ENCODE results near the gene ATXN10. TPM values are rescaled to one million over a fixed set of nuclear protein-coding genes. Genes with fewer than 3 reads are reported as not detected.

Gene ATXN10
- total and polyA plus RNA-seq, 10 of the 15 experiments (the other 5 are each of a cell fraction or from before 2014, with no cell fraction given): 29.2 to 249 (median 146) TPM

DNA sequence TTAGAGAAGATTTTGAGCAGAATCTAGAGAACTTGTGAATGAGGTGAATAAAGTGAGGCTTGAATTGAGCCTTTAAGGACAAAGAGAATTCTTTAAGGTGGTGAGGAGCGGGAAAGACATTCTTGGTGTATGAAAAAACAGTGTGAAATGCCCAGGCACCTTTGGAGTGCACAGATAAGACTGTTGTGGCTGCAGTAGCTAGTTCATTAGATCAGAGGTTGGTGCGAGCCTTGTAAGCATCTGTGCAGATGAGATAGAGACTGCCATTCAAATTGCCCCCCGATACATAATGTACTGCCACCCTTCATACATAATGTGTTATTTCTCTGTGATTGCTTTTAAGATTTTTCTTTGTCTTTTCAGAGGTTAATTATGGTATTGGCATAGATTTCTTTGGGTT lies 31.3 kb downstream of the ATXN10 start:
- Histone ChIP-seq H3K27ac (ENCODE audit: control insufficient read depth, insufficient read depth) (no peak overlapping the region), H3K9me3 (replicated peaks; ENCODE audit: control insufficient read depth, insufficient read depth, low read length) (no peaks in the 10 kb centered on the region), H4K20me1 (ENCODE audit: control insufficient read depth, insufficient read depth) (no peaks in the 10 kb centered on the region; the same call in 1 of the 2 replicates), H2AFZ (ENCODE audit: control insufficient read depth, low read depth, low read length) (no peak overlapping the region), H3K27me3 (replicated peaks in 1 of 2; ENCODE audit: control insufficient read depth in 2 of 2, insufficient read depth in 2 of 2, low read length in 1 of 2) (no peaks in the 10 kb centered on the region), H3K79me2 (ENCODE audit: control insufficient read depth, insufficient read depth, low read length) (peaks cover under 1% of the 10 kb centered on the region), H3K36me3 (ENCODE audit: control insufficient read depth in 2 of 2, insufficient read depth in 2 of 2, low read length in 1 of 2) (peaks cover 4 to 7% of the 10 kb centered on the region in 2 experiments; a peak in 3 of 4 replicates), H3K9ac (ENCODE audit: control insufficient read depth, insufficient read depth, low read length) (no peak overlapping the region), H3K4me1 (ENCODE audit: control insufficient read depth, insufficient read depth, low read length) (no peaks in the 10 kb centered on the region), H3K4me3 (no peak overlapping the region), H3K4me2 (ENCODE audit: control insufficient read depth, insufficient read depth) (no peak overlapping the region)
- ATAC-seq: no peak
- DNase-seq (ENCODE audit: low read depth, low spot score): no peak
- in situ Hi-C loops (cut with MboI): no loop called here
- TF ChIP-seq REST (IDR thresholded peaks at IDR 0.05; ENCODE audit: low read depth, low read length): no peak
- TF ChIP-seq PAX8 (IDR thresholded peaks at IDR 0.05): no peak
- TF ChIP-seq KDM1A (IDR thresholded peaks at IDR 0.05; ENCODE audit: borderline replicate concordance): no peak
- no peak for TF ChIP-seq NRF1 (conservative IDR thresholded peaks at IDR 0.05; ENCODE audit: low read depth, low read length)
- intact Hi-C loops (cut with micrococcal nuclease; ENCODE audit: unreplicated experiment): no loop called here
- BruUV-seq (replicated peaks): no TSS peak
- ChIA-PET SMC1A (ENCODE audit: uncharacterized antibody, unreplicated experiment) (no interaction called here), RAD21 (ENCODE audit: unreplicated experiment) (no interaction called here), CTCF (no interaction called here), POLR2A (no interaction called here)
- 94% methylated on average over 3 of the region's 3 CpGs for WGBS (ENCODE audit: insufficient coverage, insufficient replicate concordance, low lambda C conversion rate, missing lambda C conversion rate)
- no peak for FAIRE-seq

- no peak overlapping the region for H3K27ac ChIP-seq (ENCODE audit: control insufficient read depth, insufficient read depth)
- WGBS (ENCODE audit: insufficient coverage, insufficient replicate concordance, low lambda C conversion rate, missing lambda C conversion rate): 100% methylated on average over 2 of the region's 2 CpGs
- no peak overlapping the region for H3K4me2 ChIP-seq (ENCODE audit: control insufficient read depth, insufficient read depth)
- ChIA-PET SMC1A (ENCODE audit: uncharacterized antibody, unreplicated experiment) (no interaction called here), POLR2A (no interaction called here), CTCF (no interaction called here), RAD21 (ENCODE audit: unreplicated experiment) (interaction anchor here (0.7 kb wide), 1 partner anchor 918 kb away, joined by 3 read pairs; no protein-coding TSS in a partner anchor)
- BruUV-seq (replicated peaks): no TSS peak
- H3K4me1 ChIP-seq (ENCODE audit: control insufficient read depth, insufficient read depth, low read length): no peaks in the 10 kb centered on the region
- no peak overlapping the region for H3K4me3 ChIP-seq
- FAIRE-seq: no peak
- ATAC-seq: no peak
- in situ Hi-C loops (cut with MboI) (no loop called here), intact Hi-C loops (cut with micrococcal nuclease; ENCODE audit: unreplicated experiment) (no loop called here)
- H3K36me3 ChIP-seq (ENCODE audit: control insufficient read depth in 2 of 2, insufficient read depth in 2 of 2, low read length in 1 of 2): peaks cover 4 to 14% of the 10 kb centered on the region in 2 experiments; a peak in 3 of 4 replicates
- no peak overlapping the region for H2AFZ ChIP-seq (ENCODE audit: control insufficient read depth, low read depth, low read length)
- no peak overlapping the region for H3K9ac ChIP-seq (ENCODE audit: control insufficient read depth, insufficient read depth, low read length)
- no peaks in the 10 kb centered on the region for H3K9me3 ChIP-seq (replicated peaks; ENCODE audit: control insufficient read depth, insufficient read depth, low read length)
- no peaks in the 10 kb centered on the region; the same call in 1 of the 2 replicates for H4K20me1 ChIP-seq (ENCODE audit: control insufficient read depth, insufficient read depth)
- peaks cover 3% of the 10 kb centered on the region for H3K79me2 ChIP-seq (ENCODE audit: control insufficient read depth, insufficient read depth, low read length)
- no peaks in the 10 kb centered on the region for H3K27me3 ChIP-seq (replicated peaks in 1 of 2; ENCODE audit: control insufficient read depth in 2 of 2, insufficient read depth in 2 of 2, low read length in 1 of 2)
- TF ChIP-seq CTCF (IDR thresholded peaks at IDR 0.05 in 2 of 3, conservative IDR thresholded peaks at IDR 0.05 in 1 of 3; ENCODE audit: control insufficient read depth in 2 of 3, extremely low read depth in 1 of 3, insufficient read depth in 1 of 3, low read depth in 3 of 3, low read length in 3 of 3) (no peak), CREM (IDR thresholded peaks at IDR 0.05; ENCODE audit: low read depth) (no peak), CHD1 (IDR thresholded peaks at IDR 0.05; ENCODE audit: low read depth, low read length) (no peak), SMAD1 (IDR thresholded peaks at IDR 0.05; ENCODE audit: low read depth, partially characterized antibody) (no peak)
- DNase-seq (ENCODE audit: low read depth, low spot score): no peak
Measured at GRCh38 chr22:45703758-45704157, 32.1 kb downstream of the ATXN10 start.

All from GM12878 (cell line).